GM12878 (cell line): Measurements from ENCODE around the gene TMEM167A. TPM values are rescaled to one million over a fixed set of nuclear protein-coding genes. Genes with fewer than 3 reads are reported as not detected.
A peak's percentile ranks its signal among the peaks of the same experiment; 100 is the strongest.
"Not testable (repeated sequence)": the region's sequence is repeated elsewhere in the genome, so short reads cannot be mapped to it uniquely, and the experiment has no call there.

Experiments
- ATAC-seq: fragments of 200-7000 bp; cut with Tn5 transposase; 3 replicates; pipeline ENCODE4 v1.9.1; 2020; ENCODE audit warnings: mild to moderate bottlenecking, moderate library complexity
- BruUV-seq: library from RNA; stranded (reverse); fragments of 400-500 nt; replicated peaks from 2 replicates; lab custom pipeline; 2021; lab: Mats Ljungman, UMichigan
- CTCF ChIA-PET: fragments of 300-600 bp; sonication (Branson Sonifier 250); formaldehyde crosslinking; extraction: SDS; loops from one replicate; lab custom pipeline; 2021; ENCODE audit warnings: inconsistent platforms; lab: Yijun Ruan, JAX
- POLR2A ChIA-PET: fragments of 350-600 bp; formaldehyde crosslinking; extraction: SDS; loops from one replicate; lab custom pipeline; 2021; ENCODE audit warnings: inconsistent platforms; lab: Charles Lee
- RAD21 ChIA-PET: fragments of 300-600 bp; sonication (Branson Sonifier 250); formaldehyde crosslinking; loops from one replicate; lab custom pipeline; 2023; ENCODE audit warnings: antibody characterized with exemption; ENCODE audit not compliant: unreplicated experiment; lab: Charles Lee
- SMC1A ChIA-PET: fragments of 300-600 bp; sonication (Branson Sonifier 250); formaldehyde crosslinking; loops from one replicate; lab custom pipeline; 2023; ENCODE audit not compliant: unreplicated experiment, uncharacterized antibody; lab: Charles Lee
- DNase-seq: peaks from one replicate; pipeline ENCODE4 v3.0.0-alpha.2; 2011; ENCODE audit warnings: low read depth, low spot score
- FAIRE-seq: peaks from 3 replicates; lab custom pipeline; 2011; peaks lifted over from hg19 to GRCh38; lab: Jason Lieb, UNC
- H2AFZ ChIP-seq: 2 replicates; pipeline ENCODE4 v1.6.0; 2011; ENCODE audit warnings: low read depth, low read length, control low read depth; ENCODE audit not compliant: control insufficient read depth
- H3K27ac ChIP-seq: 2 replicates; pipeline ENCODE4 v1.5.1; 2011; ENCODE audit warnings: control low read depth; ENCODE audit not compliant: control insufficient read depth, insufficient read depth
- H3K27me3 ChIP-seq, 2 experiments: replicated peaks in 1 of 2; 2 replicates each; pipeline versions ENCODE4 v1.6.0 to v1.6.1; 2011; ENCODE audit warnings: low read length in 1 of 2; ENCODE audit not compliant: control insufficient read depth in 2 of 2, insufficient read depth in 2 of 2
- H3K36me3 ChIP-seq, 2 experiments: 2 replicates each; pipeline ENCODE4 v1.5.1; 2011; ENCODE audit warnings: low read length in 1 of 2; ENCODE audit not compliant: control insufficient read depth in 2 of 2, insufficient read depth in 2 of 2
- H3K4me1 ChIP-seq: 2 replicates; pipeline ENCODE4 v1.6.1; 2011; ENCODE audit warnings: mild to moderate bottlenecking, low read length, moderate library complexity, mixed read lengths; ENCODE audit not compliant: control insufficient read depth, insufficient read depth
- H3K4me2 ChIP-seq: 2 replicates; pipeline ENCODE4 v1.6.0; 2011; ENCODE audit warnings: control low read depth; ENCODE audit not compliant: control insufficient read depth, insufficient read depth
- H3K4me3 ChIP-seq: fragments of 200-600 bp; sonication (generic); 2 replicates; pipeline ENCODE4 v1.5.1; 2016
- H3K79me2 ChIP-seq: 2 replicates; pipeline ENCODE4 v1.6.0; 2011; ENCODE audit warnings: low read length; ENCODE audit not compliant: control insufficient read depth, insufficient read depth
- H3K9ac ChIP-seq: 2 replicates; pipeline ENCODE4 v1.8.0; 2011; ENCODE audit warnings: low read length, control low read depth, mixed read lengths; ENCODE audit not compliant: control insufficient read depth, insufficient read depth
- H3K9me3 ChIP-seq: replicated peaks from 3 replicates; pipeline ENCODE4 v1.5.1; 2011; ENCODE audit warnings: mild to moderate bottlenecking, low read length; ENCODE audit not compliant: control insufficient read depth, insufficient read depth
- H4K20me1 ChIP-seq: 2 replicates; pipeline ENCODE4 v1.6.0; 2011; ENCODE audit not compliant: control insufficient read depth, insufficient read depth
- CBX5 ChIP-seq: sonication (generic); IDR thresholded peaks from 2 replicates; pipeline ENCODE4 v1.6.1; 2016; ENCODE audit warnings: low read depth, moderate library complexity, mild to moderate bottlenecking, inconsistent platforms
- MYC ChIP-seq: IDR thresholded peaks from 2 replicates; pipeline ENCODE4 v1.6.1; 2011; ENCODE audit warnings: mild to moderate bottlenecking, low read length, moderate library complexity, inconsistent platforms; ENCODE audit not compliant: insufficient read depth, insufficient replicate concordance, insufficient read length, severe bottlenecking
- NR2C1 ChIP-seq: fragments of 450-650 bp; IDR thresholded peaks from 2 replicates; pipeline ENCODE4 v1.6.1; 2017; ENCODE audit warnings: antibody characterized with exemption, mild to moderate bottlenecking, moderate library complexity
- SIN3A ChIP-seq: IDR thresholded peaks from 2 replicates; pipeline ENCODE4 v1.6.1; 2012; ENCODE audit warnings: low read depth, low read length, improper control_type of control experiment
- TCF3 ChIP-seq: IDR thresholded peaks from 2 replicates; pipeline ENCODE4 v1.6.1; 2012; ENCODE audit warnings: low read depth, mild to moderate bottlenecking, low read length, borderline replicate concordance; ENCODE audit not compliant: insufficient read depth
- ZNF622 ChIP-seq: fragments of 450-650 bp; IDR thresholded peaks from 2 replicates; pipeline ENCODE4 v1.6.1; 2017; ENCODE audit warnings: mild to moderate bottlenecking, inconsistent platforms
- WGBS: methylation state at CpG from one replicate; pipeline ENCODE4 v1.1.6; 2016; ENCODE audit warnings: low lambda C conversion rate; ENCODE audit not compliant: insufficient replicate concordance, insufficient coverage; ENCODE audit errors: missing lambda C conversion rate; 5-methylcytosine and 5-hydroxymethylcytosine counted together
- in situ Hi-C: fragments of 300-500 bp; cut with MboI; formaldehyde crosslinking; loops from 9 replicates; pipeline ENCODE4 v1.14.3; 2018; ENCODE audit warnings: mixed read lengths
- intact Hi-C: fragments of 100-400 bp; cut with micrococcal nuclease; formaldehyde crosslinking; loops from one replicate; pipeline ENCODE4 v1.14.2; 2022; ENCODE audit not compliant: unreplicated experiment
- polyA plus RNA-seq, 11 experiments: library from polyadenylated mRNA; depleted of rRNA in 4 of 11; unstranded in 6 of 11; stranded (reverse) in 5 of 11; fragments of >200 nt; fragmentation: Nextera tagmentation in 4 of 11; fragmentation: Illumina TruSeq in 1 of 11; extraction: Ambion mirVana in 4 of 11; extraction: Trizol in 1 of 11; gene quantifications; 1 replicate in 1 of 11; 2 replicates in 10 of 11; pipeline versions ENCODE4 v1.2.1 to v1.2.3, GENCODE V29; 2011 to 2016; ENCODE audit warnings: inconsistent platforms in 2 of 11, missing spikeins in 2 of 11, low read depth in 1 of 11
- total RNA-seq, 4 experiments: library from RNA; depleted of rRNA in 3 of 4; stranded (reverse); fragments of >200 nt in 3 of 4; fragmentation: Illumina TruSeq in 1 of 4; extraction: Trizol in 1 of 4; gene quantifications; 2 replicates each; pipeline versions ENCODE4 v1.2.1 to v1.2.3, GENCODE V29; 2013 to 2021

The TMEM167A gene
- total and polyA plus RNA-seq, 10 of the 15 experiments (the other 5 are each of a cell fraction or from before 2014, with no cell fraction given) = 29.5 to 363 (median 85.6) TPM

DNA sequence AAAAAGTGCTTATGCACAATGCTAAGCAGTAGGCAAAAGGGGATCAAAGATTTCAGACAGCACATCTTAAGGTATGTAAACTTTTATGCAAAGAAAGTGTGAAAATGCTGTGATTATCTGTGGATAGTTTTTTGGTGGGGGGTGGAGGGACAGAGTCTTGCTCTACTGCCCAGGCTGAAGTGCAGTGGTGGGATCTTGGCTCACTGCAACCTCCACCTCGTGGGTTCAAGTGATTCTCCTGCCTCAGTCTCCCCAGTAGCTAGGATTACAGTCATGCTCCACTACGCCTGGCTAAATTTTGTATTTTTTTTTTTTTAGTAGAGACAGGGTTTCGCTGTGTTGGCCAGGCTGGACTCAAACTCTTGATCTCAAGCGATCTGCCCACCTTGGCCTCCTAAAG lies 9.8 kb downstream of the TMEM167A start:
- DNase-seq, ATAC-seq, H3K9ac ChIP-seq, BruUV-seq, H2AFZ ChIP-seq, CTCF ChIA-PET, H3K9me3 ChIP-seq, H3K4me3 ChIP-seq, H3K27me3 ChIP-seq, H3K4me2 ChIP-seq, SMC1A ChIA-PET, RAD21 ChIA-PET, H3K36me3 ChIP-seq, in situ Hi-C loops, H3K4me1 ChIP-seq, H4K20me1 ChIP-seq, FAIRE-seq, H3K27ac ChIP-seq, POLR2A ChIA-PET, intact Hi-C loops: not testable (repeated sequence)
- H3K79me2 ChIP-seq = peaks cover 74% of the 10 kb centered on the region
- WGBS = 98% methylated on average over 4 of the region's 4 CpGs

DNA sequence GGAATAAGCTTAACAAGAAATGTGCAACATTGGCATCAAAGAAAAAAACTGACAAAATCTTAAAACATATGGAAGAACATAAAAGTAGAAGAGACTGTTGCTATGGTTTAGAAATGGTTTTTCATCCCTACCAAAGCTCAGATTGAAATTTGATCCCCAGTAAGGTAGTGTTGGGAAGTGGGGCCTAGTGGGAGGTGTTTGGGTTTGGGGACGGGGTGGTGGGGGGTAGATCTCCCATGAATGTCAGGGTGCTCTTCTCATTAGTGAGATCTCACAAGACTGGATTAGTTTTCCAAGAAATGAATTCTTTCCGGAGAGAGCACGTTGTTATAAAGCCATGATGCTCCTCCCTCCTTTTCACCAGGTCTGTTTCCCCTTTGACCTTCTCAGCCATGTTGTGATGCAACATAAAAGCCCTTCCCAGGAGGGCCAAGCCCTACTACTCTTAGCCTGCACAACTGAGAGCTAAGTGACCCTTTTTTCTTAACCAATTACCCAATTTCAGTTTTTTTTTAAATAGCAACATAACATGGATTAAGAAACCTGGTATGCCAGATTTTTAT lies 10.6 kb downstream of the TMEM167A start:
- DNase-seq (no peak), FAIRE-seq (no peak), ATAC-seq (no peak)
- Histone ChIP-seq H3K4me2 (no peak overlapping the region), H3K27ac (no peak overlapping the region), H3K79me2 (peaks cover 68% of the 10 kb centered on the region), H3K36me3 (peaks cover 0 to 6% of the 10 kb centered on the region in 2 experiments; a peak in 2 of 4 replicates), H2AFZ (no peak overlapping the region), H3K4me3 (no peak overlapping the region), H3K9me3 (no peaks in the 10 kb centered on the region; the same call in 2 of the 3 replicates), H3K27me3 (no peaks in the 10 kb centered on the region), H3K4me1 (no peaks in the 10 kb centered on the region), H4K20me1 (no peaks in the 10 kb centered on the region), H3K9ac (no peak overlapping the region)
- POLR2A ChIA-PET = interaction anchor here (0.6 to 1.8 kb wide), 2 partner anchors 11 to 125 kb away, joined by 3 to 6 read pairs; partner anchors contain the start of genes TMEM167A and XRCC4
- BruUV-seq = no TSS peak
- RAD21 ChIA-PET = no interaction called here
- CTCF ChIA-PET = no interaction called here
- intact Hi-C loops (no loop called here), in situ Hi-C loops (no loop called here)
- TF ChIP-seq NR2C1 (0 out of 2 replicates have a peak, but pooled peaks have one; percentile 6), ZNF622 (no peak), SIN3A (no peak), MYC (no peak), TCF3 (no peak), CBX5 (no peak)
- SMC1A ChIA-PET = interaction anchor here (0.8 to 1.8 kb wide), 5 partner anchors 9 to 54 kb away, joined by 3 to 5 read pairs (median 3); no protein-coding TSS in a partner anchor
- 93% methylated on average over 3 of the region's 3 CpGs for WGBS
